SK-N-DZ (cell line): ENCODE results near the gene NKAIN2.
"Not testable (repeated sequence)": the region's sequence is repeated elsewhere in the genome, so short reads cannot be mapped to it uniquely, and the experiment has no call there.

ENCODE experiments used
- DNase-seq: peaks from one replicate; pipeline ENCODE4 v3.0.0-alpha.2; 2015; ENCODE audit warnings: low spot score

The NKAIN2 gene

DNA sequence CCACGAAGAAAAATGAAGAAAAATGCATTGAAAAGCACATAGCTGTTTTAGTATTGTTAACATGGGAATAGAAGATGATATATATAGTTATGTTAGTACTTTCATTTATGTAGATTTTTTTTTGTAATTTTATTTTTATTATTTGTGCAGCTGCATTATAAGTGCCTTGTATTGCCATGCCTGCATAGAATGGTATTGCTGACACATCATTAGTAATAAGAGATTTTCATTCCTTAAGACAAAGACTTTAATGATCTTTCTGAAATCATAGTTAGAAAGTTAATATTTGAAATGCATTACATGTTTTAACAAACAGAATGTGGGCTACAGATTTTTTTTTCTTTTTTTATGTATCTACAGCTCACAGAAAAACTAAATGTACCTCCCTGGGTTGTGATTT, 506.5 kb downstream of the NKAIN2 start:
- no peak for DNase-seq

DNA sequence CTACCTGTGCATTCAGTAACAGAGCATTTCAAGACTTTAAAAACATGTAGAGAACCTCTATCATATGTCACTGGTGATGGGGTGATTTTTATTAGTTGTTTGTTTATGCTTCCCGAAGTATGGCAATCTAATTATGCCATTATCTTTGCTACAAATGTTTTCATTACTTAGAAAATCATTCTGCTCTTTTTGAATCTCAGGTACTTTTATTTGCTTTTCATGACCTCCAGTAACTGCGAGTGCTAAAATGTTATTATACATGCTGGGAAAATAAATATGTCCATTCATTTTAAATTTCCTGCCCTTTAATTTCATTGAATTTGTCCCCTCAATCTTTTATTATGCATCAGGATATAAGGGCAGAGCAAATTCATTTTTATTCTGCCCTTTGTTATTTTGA, 515.7 kb downstream of the NKAIN2 start:
- DNase-seq, result no peak

DNA sequence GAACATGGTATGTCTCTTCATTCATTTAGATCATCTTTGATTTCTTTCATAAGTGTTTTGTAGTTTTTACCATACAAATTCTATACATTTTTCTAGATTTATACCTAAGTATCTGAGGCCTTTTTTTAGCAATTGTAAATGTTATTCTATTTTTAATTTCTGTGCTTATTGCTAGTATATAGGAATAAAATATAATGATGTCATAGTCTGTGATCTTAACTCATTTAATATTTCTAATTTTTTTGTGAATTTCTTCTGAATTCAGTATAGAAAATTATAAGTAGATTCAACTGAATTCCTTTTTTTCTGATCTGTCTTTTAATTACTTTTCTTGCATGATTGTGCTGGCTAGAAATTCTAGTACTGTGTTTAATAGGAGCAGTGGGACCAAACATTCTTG, 520.6 kb downstream of the NKAIN2 start:
- no peak for DNase-seq

DNA sequence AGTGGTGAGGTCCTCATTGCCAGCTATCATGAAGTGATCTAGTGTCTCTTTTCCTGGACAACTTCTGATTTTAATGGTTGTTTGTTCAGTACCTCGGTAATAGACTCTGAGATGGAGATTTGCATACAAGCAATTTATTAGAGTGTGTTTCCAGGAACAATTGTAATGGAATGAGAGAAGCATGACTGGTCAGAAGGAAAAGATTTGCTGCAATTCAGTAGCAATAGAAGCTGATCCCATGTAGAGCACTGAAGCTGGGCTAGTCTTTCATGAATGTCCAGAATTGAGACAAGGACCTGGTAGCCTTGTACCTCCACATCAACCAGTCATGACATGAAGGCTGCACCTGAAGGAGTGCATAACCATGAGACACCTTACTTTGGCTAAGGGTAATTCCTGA, 526.5 kb downstream of the NKAIN2 start:
- DNase-seq, result no peak

DNA sequence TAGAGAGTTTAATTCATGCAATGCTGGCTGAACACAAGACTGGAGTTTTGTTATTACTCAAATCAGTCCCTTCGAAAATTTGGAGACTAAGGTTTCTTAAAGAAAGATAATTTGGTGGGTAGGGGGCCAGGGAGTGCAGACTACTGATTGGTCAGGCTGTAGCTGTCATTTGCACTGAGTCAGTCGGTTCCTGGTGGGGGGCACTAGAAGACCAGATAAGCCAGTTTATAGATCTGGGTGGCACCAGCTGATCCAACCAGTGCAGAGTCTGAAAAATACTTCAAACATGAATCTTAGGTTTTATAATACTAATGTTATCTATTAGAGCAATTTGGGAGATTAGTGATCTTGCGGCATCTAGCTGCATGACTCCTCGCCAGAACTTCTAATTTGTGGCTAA, 530.7 kb downstream of the NKAIN2 start:
- DNase-seq, result no peak

DNA sequence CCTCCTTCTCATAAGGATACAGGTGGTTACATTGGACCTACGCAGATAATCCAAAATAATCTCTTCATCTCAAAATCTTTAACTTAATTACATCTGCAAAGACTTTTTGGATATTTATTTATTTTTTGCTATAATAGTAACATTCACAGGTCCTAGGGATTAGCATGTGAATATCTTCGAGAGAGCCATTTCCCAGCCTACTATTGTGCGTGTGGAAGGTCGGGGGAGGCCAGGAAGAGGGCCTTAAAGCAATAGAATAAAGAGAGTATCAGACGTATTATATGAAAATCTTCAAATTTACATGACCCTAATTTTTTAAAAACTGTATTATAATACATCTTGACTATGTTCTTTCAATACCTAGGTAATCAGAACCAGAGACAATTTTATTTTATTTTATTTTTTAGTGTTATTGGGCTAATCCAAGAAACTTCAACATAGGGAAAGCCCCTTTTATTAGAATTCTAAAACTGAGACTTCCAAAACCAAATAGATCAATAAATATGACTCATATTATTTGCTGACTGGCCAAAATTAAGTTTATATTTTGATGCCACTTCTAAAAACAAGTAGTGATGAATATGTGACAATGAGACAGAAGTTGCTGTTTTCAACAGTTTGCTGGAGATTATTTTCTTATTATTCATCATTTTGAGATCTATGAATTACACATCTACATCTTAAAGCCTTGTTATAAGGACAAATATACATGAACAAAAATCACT, 536.1 kb downstream of the NKAIN2 start:
- DNase-seq, result no peak

DNA sequence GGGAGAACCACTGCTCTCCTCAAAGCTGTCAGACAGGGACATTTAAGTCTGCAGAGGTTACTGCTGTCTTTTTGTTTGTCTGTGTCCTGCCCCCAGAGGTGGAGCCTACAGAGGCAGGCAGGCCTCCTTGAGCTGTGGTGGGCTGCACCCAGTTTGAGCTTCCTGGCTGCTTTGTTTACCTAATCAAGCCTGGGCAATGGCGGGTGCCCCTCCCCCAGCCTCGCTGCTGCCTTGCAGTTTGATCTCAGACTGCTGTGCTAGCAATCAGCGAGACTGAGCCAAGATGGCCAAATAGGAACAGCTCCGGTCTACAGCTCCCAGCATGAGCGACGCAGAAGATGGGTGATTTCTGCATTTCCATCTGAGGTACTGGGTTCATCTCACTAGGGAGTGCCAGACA, 544.7 kb downstream of the NKAIN2 start:
- DNase-seq, result not testable (repeated sequence)

DNA sequence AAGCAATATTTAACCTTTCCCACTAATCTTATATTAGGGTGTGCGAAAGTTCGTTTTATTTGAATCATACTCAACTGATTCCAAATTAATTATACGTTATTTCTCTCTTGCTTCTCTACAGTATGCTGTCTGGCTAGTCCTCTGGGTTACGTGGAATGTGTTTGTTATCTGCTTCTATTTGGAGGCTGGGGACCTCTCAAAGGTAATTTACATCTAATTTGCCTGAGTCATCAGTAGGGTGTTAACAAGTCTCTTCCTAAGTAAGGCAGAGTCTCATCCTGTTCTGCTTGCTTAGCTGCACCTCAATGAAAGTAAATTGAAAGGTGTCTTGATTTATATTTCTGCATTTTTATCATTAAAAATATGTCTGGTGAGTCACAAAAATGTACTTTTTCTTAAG, 551.5 kb downstream of the NKAIN2 start:
- no peak for DNase-seq

DNA sequence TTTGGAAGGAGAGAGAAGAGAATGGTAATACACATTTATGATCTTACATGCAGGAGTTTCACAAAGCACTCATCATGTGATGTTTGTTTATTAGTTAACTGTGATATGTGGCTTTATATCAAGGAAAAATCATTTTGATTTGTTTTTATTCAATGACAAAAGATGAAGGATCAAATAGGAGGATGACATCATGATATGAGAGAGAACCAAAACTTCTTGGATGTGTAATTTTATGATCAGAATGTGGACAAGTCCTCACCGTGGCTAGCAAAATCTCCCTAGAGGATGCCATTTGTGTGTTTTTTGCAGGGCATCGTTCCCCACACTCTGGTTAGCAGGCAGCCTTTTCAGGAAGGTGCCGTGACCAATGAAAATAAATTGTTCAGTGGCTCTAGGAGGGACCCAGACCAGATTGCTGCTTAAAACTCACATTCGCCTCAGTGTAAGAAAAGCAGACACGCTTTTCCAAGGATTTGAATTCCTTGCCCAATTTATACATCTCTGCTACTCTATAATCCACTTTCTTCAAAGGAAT, 552.7 kb downstream of the NKAIN2 start:
- DNase-seq, result no peak

DNA sequence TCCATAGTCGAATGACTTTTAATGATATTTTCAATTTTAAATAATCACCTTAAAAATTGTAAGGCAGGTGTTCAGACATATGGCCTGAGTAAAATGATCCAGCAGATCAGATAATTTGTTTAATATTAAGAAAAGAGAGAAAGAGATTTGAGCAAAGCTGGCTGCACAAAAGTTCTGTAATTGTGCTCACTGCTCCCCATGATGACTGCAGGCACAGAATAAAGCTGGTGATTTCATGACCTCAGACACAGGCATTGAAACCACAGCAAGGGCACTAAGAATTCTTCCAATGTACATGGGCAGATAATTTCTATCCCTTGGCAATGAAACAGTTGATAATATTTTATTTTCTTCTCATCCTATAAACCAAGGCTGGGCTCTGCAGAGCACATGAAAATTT, 553.1 kb downstream of the NKAIN2 start:
- DNase-seq, result no peak

DNA sequence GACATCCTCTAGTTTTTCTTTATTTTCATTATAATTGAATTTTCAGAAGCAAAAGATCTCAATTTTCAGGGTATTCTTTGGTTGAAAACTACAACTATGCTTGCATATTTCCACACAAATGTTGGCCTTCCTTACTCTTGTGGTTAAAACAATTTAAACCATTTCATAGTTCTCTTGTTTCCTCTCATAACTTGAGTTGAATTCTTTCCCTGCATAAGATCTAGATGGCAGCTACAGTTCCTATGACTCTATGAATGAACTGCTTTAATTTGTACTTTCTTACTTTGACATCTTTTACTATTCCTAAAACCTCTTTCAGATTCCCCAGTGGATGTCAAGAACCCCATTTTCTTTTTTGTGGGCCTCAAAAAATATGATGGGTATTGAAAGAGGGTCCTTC, 564.5 kb downstream of the NKAIN2 start:
- no peak for DNase-seq

DNA sequence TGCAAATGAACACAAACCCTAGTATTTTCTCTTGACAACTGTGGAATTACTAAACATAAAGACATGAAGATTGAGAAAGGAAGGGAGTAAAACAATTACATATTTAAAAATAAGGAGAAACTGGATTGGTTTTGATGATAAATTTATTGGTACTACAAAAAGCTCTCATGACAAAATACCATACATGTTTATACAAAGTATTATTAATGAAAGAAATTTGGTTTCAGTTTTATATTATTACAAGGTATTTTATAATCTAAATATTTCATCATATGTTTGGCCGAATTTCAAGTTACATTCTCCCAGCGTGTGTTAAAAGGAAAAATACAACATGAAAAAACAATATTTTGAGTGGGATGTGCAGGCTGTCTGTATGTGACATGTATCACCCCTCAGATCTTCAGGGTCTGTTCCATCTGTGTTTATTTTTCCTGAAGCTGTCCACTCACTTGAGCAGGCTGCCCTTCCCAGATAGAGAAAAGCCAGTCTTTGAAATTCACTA, 568.4 kb downstream of the NKAIN2 start:
- no peak for DNase-seq

DNA sequence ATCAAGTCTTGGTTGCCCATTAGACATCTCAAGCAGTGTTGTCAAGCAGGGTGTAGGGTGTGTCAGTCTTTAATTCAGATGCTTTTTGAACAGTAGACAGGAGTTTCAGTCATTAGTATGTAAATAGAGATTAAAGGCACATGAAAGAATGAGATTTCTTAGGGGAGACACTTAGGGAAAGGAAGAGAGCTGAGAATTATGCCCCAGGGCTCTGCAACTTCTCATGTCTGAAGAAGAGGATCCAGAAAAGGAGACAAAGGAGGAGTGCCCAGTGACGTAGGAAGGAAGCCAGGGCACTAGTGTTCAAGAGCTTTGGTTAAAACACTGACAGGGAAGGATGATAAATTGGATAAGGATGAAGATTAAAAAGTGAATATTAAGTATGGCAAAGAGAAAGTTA, 569.7 kb downstream of the NKAIN2 start:
- no peak for DNase-seq

DNA sequence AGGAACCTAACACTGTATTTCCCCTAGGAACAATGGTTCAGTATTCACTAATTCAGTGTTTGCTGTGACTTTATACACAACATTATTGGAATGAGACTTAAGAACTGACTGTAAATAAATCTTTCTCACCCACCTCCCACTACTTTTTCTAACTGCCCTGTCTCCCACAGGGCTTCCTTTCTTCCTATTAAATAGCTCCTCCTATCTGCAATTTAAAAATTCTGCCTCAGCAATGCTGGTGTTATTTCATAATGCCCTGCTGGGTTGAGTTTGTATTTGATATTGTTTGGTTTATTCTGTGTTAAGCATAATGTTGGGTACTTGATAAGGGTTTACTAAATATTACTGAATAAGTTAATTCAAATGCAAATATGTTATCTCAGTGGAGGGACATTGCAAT, 585.5 kb downstream of the NKAIN2 start:
- DNase-seq, result no peak

DNA sequence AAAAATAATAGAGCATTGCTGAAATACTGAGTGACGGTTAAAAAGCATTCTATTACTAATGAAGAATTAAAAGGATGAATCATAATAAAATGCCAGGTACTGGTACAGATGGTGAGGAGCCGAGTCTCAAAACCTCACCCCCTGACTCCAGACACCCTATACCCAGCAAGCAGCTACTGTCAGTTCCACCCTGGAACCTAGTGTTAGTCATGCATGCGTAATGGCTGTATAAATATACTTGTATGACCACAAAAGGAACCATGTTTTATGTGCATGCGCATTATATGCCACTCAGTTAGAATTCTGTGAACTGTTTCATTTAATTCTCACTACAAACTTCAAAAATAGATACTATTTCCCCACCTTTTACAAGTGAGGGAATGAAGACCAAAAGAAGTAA, 589.9 kb downstream of the NKAIN2 start:
- DNase-seq, result no peak

DNA sequence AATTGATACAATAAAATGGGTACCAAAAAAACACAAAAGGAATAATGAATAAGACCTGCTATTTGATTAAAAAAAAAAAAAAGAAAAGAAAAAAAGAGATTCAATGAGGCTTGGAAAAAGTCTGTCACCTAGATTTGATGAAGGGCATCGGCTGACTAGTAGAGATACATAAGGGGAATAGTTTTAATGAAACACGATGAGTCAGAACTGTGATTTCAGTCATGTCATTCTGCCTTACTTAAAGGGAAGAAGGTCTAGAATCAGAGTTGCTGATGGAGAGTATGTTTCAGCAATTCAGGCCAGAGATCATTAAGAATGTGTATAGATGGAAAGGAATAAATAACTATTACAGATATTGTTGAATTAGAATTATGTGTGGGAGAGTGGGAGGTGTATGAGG, 592.7 kb downstream of the NKAIN2 start:
- DNase-seq, result no peak

DNA sequence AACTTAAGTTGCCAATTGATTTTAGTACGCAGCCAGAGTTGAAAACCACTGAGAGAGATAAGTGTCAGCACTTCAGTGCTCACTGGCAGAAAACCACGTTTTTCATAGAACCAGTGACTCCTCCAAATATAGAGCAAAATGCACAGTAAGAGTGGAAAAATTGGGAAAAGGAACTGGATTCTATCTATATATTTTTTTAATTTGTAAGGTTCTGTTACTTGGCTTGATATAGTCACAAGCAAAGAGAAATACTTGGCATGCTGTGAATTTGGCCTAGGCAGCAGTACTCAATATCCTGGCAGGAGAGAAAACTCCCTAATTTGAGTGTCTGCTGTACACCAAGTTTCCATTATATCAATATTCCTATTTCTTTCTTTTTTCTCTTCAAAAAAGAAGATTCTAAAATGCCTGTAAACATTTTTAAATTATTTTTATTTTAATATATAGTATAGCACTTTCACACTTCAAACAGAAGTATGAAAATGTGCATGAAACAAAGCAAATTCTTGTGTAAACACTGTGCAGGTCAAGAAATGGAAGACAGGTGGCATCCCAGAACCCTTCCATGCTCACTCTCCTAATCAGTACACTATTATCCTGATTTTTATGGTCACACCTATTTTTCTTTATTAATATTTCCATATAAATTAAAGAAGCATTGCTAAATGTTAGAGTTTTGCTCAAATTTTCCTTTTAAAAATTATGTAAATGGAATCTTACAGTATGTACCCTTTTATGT, 596.8 kb downstream of the NKAIN2 start:
- no peak for DNase-seq

DNA sequence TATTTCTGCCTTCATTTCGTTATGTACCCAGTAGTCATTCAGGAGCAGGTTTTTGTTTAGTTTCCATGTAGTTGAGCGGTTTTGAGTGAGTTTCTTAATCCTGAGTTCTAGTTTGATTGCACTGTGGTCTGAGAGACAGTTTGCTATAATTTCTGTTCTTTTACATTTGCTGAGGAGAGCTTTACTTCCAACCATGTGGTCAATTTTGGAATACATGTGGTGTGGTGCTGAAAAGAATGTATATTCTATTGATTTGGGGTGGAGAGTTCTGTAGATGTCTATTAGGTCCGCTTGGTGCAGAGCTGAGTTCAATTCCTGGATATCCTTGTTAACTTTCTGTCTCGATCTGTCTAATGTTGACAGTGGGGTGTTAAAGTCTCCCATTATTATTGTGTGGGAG, 606.8 kb downstream of the NKAIN2 start:
- DNase-seq, result not testable (repeated sequence)

DNA sequence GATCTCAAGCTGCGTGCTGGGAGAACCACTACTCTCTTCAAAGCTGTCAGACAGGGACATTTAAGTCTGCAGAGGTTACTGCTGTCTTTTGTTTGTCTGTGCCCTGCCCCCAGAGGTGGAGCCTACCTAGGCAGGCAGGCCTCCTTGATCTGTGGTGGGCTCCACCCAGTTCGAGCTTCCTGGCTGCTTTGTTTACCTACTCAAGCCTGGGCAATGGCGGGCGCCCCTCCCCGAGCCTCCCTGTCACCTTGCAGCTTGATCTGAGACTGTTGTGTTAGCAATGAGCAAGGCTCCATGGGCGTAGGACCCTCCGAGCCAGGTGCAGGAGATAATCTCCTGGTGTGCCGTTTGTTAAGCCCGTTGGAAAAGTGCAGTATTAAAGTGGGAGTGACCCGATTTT, 609.0 kb downstream of the NKAIN2 start:
- DNase-seq, result not testable (repeated sequence)

DNA sequence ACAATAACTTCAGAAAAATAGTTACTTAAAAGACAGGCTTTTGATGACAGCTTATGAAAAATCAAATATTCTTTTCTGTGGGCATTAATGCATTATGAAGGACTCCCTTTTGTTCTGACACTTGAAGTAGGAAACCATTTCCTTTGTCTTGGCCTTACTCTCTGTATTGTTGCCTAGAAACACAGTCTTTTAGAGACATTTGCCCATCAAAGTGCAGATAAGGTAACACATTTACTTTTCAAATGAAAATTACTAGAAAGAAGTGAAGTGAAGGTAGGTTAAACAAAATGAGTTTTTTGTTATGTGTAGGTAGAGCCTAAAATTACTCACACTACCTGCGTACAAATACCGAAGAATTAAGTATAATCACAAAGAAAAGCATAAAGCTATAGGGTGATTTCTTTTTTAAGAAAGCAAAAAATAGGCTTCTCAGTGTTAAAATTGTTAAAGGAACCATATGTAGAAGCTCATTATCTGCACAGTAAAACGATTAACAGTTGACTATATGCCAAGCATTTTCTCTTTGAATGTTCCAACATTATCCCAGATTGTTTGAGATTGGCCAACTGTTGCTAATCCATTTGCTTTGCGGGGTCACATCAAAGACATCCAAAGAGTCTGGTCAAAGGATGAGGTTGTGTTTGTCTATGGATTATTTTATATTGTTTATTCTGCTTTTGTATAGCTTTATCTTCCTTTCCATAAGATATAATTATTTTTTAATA, 616.6 kb downstream of the NKAIN2 start:
- no peak for DNase-seq

DNA sequence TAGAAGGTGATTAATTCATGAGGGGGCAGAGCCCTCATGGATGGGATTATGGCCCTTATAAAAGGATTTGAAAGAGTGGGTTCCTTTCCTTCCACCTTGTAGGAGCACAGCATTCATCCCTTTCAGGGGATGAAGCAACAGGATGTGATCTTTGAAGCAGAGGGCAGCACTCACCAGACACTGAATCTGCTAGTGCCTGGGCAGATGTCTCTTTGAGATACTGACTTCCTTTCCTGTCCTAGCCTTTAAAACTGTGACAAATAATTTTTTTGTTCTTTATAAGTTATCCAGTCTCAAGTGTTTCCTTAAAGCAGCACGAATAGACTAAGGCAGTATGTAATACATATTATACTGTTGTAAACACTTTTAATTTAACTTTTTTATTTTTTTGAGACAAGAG, 620.0 kb downstream of the NKAIN2 start:
- no peak for DNase-seq

DNA sequence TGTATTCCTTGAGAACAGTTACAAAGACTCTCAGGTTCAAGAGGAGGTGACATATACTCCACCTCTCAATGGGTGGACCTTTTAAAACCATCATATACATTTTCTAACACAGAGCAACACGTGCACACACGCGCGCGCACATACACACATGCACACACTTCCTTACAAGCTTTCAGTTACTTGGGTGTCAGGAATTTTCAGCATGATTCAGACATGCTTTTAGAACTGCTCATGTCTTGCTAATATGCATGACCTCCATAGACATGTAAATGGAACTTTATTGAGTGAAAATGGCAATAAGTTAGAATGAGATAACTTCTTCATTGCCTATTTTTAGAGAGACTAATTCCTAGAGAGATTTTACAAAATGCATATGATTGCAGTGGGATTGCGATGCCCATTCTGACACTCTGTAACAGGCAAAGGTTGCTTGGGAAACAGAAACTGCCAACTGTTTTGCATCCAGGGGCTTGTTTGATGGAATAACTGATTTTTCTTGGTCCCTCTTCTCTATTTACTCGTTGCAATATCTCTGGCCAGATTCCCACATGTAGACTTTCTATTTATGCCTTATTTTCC, 627.2 kb downstream of the NKAIN2 start:
- DNase-seq, result no peak
